ENCODE measurements around the gene CES3.

The CES3 gene

DNA sequence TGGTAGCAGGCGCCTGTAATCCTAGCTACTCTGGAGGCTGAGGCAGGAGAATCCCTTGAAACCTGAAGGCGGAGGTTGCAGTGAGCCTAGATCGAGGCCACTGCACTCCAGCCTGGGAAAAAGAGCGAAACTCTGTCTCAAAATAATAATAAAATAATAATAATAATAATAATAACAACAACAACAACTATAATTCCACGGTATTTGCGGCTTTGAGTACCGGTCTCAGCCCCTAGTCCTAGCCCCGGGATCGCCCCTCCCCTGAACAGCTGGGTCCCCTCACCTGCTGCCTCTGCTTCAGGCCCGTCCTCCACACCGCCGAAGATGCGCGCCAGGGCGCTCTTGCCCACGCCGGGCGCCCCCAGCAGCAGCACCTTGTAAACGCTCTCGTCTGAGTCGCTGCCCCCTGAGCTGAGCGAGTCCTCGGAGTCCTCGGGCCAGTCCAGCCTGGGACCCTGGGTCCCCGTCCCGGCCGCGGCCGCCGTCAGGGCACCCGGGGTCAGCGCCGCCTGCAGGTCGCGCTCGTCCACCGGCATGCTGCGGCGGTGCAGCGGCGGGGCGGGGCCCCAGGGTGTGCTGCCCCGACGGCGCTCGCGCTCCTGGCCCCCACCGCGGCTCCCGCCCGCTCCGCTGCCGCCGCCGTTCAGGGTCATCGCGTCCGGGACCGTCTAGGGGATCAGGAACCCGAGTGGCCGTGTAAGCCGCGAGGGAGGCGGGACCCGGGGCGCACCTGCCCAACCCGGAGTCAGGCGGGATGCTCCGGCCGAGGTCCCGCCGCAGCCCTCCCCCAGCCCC, 36.3 kb upstream of the CES3 start:
- Histone ChIP-seq H4K91ac (ENCODE audit: low read length) (no peak overlapping the region), H3K9me3 (ENCODE audit: control insufficient read depth, low read length) (no peaks in the 10 kb centered on the region), H4K8ac (ENCODE audit: low read length) (peak overlapping the region; percentile 22), H3K4ac (ENCODE audit: low read depth in 1 of 2, low read length in 2 of 2) (peak overlapping the region in 1 of 2 experiments; percentile 63), H2BK5ac (ENCODE audit: low read depth, low read length, poor library complexity, severe bottlenecking) (no peak overlapping the region), H3K14ac (ENCODE audit: low read length in 2 of 2) (no peak overlapping the region), H3K4me2 (ENCODE audit: low read length, poor library complexity, severe bottlenecking) (peak overlapping the region; percentile 77), H3K9ac (ENCODE audit: low read length) (peak overlapping the region; percentile 62), H2BK15ac (ENCODE audit: low read depth, poor library complexity, severe bottlenecking) (no peak overlapping the region), H2AFZ (ENCODE audit: low read depth, low read length) (peak overlapping the region; percentile 30), H3K36me3 (ENCODE audit: control insufficient read depth in 1 of 2, insufficient read depth in 2 of 2, low read depth in 1 of 2, low read length in 2 of 2) (peaks cover 0 to 18% of the 10 kb centered on the region in 2 experiments), H2BK120ac (ENCODE audit: low read depth, low read length) (no peak overlapping the region), H3K18ac (ENCODE audit: low read depth in 1 of 2, low read length in 2 of 2) (peak overlapping the region in 1 of 2 experiments; percentile 53), H3K4me3 (ENCODE audit: insufficient read depth in 1 of 2, low read depth in 1 of 2, low read length in 2 of 2) (peak overlapping the region; percentile 61 to 70), H3K27me3 (ENCODE audit: control insufficient read depth in 1 of 2, insufficient read depth in 1 of 2, low read length in 2 of 2) (peaks cover 8 to 34% of the 10 kb centered on the region in 2 experiments), H3K79me1 (replicated peaks; ENCODE audit: low read length, poor library complexity, severe bottlenecking) (no peaks in the 10 kb centered on the region), H3K27ac (ENCODE audit: low read length, poor library complexity, severe bottlenecking) (no peak overlapping the region), H2AK5ac (ENCODE audit: low read length, severe bottlenecking) (no peak overlapping the region), H2BK12ac (ENCODE audit: low read length in 2 of 2) (peak overlapping the region in 1 of 2 experiments; percentile 61), H3K4me1 (ENCODE audit: control insufficient read depth, insufficient read depth, low read depth, low read length) (peaks cover 54% of the 10 kb centered on the region), H3K23ac (ENCODE audit: low read length in 2 of 2) (no peak overlapping the region)
- DNase-seq = peak; percentile 41
- 9% methylated on average over 51 of the region's 72 CpGs for WGBS

DNA sequence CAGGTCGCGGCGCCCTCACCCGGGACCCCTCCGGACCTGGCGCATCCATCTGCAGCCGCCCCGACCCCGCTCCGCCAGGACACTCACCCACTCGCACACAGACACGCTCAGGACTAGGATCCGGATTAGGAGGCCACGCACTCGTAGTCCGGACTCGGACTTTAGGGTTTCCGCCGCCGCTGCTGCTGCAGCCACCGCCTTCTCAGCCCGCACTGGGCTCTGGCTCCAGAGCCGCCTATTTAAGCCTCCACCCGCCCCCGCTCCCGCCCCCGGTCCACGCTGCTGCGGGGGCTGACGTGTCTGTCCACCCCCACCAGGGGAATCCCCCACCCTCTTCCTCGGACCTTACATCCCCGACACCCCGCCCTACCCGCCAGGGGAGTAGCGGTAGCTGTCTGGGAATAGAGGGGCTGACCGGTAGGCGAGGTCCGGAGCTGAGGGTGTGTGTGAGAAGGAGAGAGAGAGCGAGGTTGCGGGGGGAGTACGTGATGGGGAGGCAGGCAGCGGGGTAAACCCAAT, 35.7 kb upstream of the CES3 start, which contains the start of gene RRAD:
Gene RRAD, minus strand, starts transcription at position 214 of the 519 bp plus-strand sequence. CDS start 356 bp downstream, outside the sequence.
- H2AFZ ChIP-seq (ENCODE audit: low read depth, low read length) = peak within 1 kb of the TSS; percentile 30
- peaks cover 52% of the 10 kb centered on the region for H3K4me1 ChIP-seq (ENCODE audit: control insufficient read depth, insufficient read depth, low read depth, low read length)
- H3K9ac ChIP-seq (ENCODE audit: low read length) = peak within 1 kb of the TSS; percentile 62
- H3K27me3 ChIP-seq (ENCODE audit: control insufficient read depth in 1 of 2, insufficient read depth in 1 of 2, low read length in 2 of 2) = peaks cover 8 to 28% of the 10 kb centered on the region in 2 experiments
- peak within 1 kb of the TSS; percentile 7 for H2BK120ac ChIP-seq (ENCODE audit: low read depth, low read length)
- H3K9me3 ChIP-seq (ENCODE audit: control insufficient read depth, low read length) = no peaks in the 10 kb centered on the region
- H3K79me1 ChIP-seq (replicated peaks; ENCODE audit: low read length, poor library complexity, severe bottlenecking) = no peaks in the 10 kb centered on the region
- peak within 1 kb of the TSS; percentile 66 for H4K8ac ChIP-seq (ENCODE audit: low read length)
- H2BK15ac ChIP-seq (ENCODE audit: low read depth, poor library complexity, severe bottlenecking) = peak within 1 kb of the TSS; percentile 74
- no peak within 1 kb of the TSS for H3K23ac ChIP-seq (ENCODE audit: low read length in 2 of 2)
- peaks cover 0 to 18% of the 10 kb centered on the region in 2 experiments for H3K36me3 ChIP-seq (ENCODE audit: control insufficient read depth in 1 of 2, insufficient read depth in 2 of 2, low read depth in 1 of 2, low read length in 2 of 2)
- peak within 1 kb of the TSS in 1 of 2 experiments; percentile 91 for H3K14ac ChIP-seq (ENCODE audit: low read length in 2 of 2)
- H2BK5ac ChIP-seq (ENCODE audit: low read depth, low read length, poor library complexity, severe bottlenecking) = peak within 1 kb of the TSS; percentile 32
- H3K4ac ChIP-seq (ENCODE audit: low read depth in 1 of 2, low read length in 2 of 2) = peak within 1 kb of the TSS; percentile 30 to 63
- H3K27ac ChIP-seq (ENCODE audit: low read length, poor library complexity, severe bottlenecking) = no peak within 1 kb of the TSS
- H3K4me3 ChIP-seq (ENCODE audit: insufficient read depth in 1 of 2, low read depth in 1 of 2, low read length in 2 of 2) = peak within 1 kb of the TSS; percentile 61 to 70
- H2BK12ac ChIP-seq (ENCODE audit: low read length in 2 of 2) = peak within 1 kb of the TSS; percentile 88 to 98
- 6% methylated on average over 32 of the region's 42 CpGs for WGBS
- peak; percentile 86 for DNase-seq
- H2AK5ac ChIP-seq (ENCODE audit: low read length, severe bottlenecking) = peak within 1 kb of the TSS; percentile 88
- H4K91ac ChIP-seq (ENCODE audit: low read length) = peak within 1 kb of the TSS; percentile 93
- peak within 1 kb of the TSS; percentile 77 for H3K4me2 ChIP-seq (ENCODE audit: low read length, poor library complexity, severe bottlenecking)
- peak within 1 kb of the TSS; percentile 47 to 86 for H3K18ac ChIP-seq (ENCODE audit: low read depth in 1 of 2, low read length in 2 of 2)

DNA sequence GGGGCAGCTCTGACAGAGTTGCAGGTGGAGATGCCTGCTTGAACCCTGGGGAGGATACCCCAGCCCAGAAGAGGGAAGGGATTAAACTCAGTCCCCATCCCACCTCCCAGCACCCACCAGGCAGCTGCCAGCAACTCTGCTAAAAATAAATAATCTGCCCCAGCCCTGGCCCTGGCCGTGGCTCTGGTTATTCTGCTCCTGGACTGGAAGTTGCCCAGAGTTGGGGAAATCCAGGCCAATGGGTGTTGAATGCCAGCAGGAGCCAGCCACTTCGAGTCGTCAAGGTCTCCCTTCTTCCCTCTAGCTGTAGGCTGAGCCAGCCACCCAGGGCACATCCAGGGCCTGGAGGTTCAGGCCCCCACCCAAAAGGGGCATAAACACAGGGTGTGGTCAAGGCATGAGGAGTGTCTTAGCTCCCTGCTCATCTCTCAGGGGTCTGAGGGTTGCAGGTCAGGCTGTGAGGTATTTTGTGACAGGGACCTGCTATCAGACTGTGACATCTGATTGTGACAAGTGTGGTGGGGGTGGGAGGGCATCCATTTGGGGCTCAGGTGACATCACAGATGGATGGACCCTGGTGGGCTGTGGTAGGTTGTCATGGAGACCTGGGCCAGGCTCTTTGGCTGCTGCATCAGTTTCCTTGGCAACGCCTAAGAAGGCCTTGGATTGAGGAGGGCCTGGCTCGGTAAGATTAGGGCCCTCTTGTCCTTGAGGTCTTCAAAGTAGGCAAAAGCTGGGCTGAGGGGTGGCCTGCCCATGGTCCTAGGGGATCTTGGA, 34.7 kb upstream of the CES3 start:
- H4K8ac ChIP-seq (ENCODE audit: low read length) = peak overlapping the region; percentile 23
- H3K4me3 ChIP-seq (ENCODE audit: insufficient read depth in 1 of 2, low read depth in 1 of 2, low read length in 2 of 2) = no peak overlapping the region
- H3K9me3 ChIP-seq (ENCODE audit: control insufficient read depth, low read length) = no peaks in the 10 kb centered on the region
- 85% methylated on average over 5 of the region's 5 CpGs for WGBS
- H2BK120ac ChIP-seq (ENCODE audit: low read depth, low read length) = peak overlapping the region; percentile 7
- H3K14ac ChIP-seq (ENCODE audit: low read length in 2 of 2) = peak overlapping the region in 1 of 2 experiments; percentile 91
- H3K27ac ChIP-seq (ENCODE audit: low read length, poor library complexity, severe bottlenecking) = peak overlapping the region; percentile 29
- H4K91ac ChIP-seq (ENCODE audit: low read length) = peak overlapping the region; percentile 93
- H3K18ac ChIP-seq (ENCODE audit: low read depth in 1 of 2, low read length in 2 of 2) = peak overlapping the region; percentile 47 to 86
- peak overlapping the region; percentile 30 to 54 for H3K4ac ChIP-seq (ENCODE audit: low read depth in 1 of 2, low read length in 2 of 2)
- peak overlapping the region; percentile 33 for H3K9ac ChIP-seq (ENCODE audit: low read length)
- H3K23ac ChIP-seq (ENCODE audit: low read length in 2 of 2) = no peak overlapping the region
- H3K36me3 ChIP-seq (ENCODE audit: control insufficient read depth in 1 of 2, insufficient read depth in 2 of 2, low read depth in 1 of 2, low read length in 2 of 2) = peaks cover under 1 to 22% of the 10 kb centered on the region in 2 experiments
- peak overlapping the region; percentile 74 for H2BK15ac ChIP-seq (ENCODE audit: low read depth, poor library complexity, severe bottlenecking)
- no peak overlapping the region for H2AFZ ChIP-seq (ENCODE audit: low read depth, low read length)
- H2BK12ac ChIP-seq (ENCODE audit: low read length in 2 of 2) = peak overlapping the region; percentile 88 to 98
- peak; percentile 44 for DNase-seq
- H2BK5ac ChIP-seq (ENCODE audit: low read depth, low read length, poor library complexity, severe bottlenecking) = no peak overlapping the region
- H3K4me1 ChIP-seq (ENCODE audit: control insufficient read depth, insufficient read depth, low read depth, low read length) = peaks cover 50% of the 10 kb centered on the region
- no peaks in the 10 kb centered on the region for H3K79me1 ChIP-seq (replicated peaks; ENCODE audit: low read length, poor library complexity, severe bottlenecking)
- H2AK5ac ChIP-seq (ENCODE audit: low read length, severe bottlenecking) = peak overlapping the region; percentile 88
- peaks cover 2 to 20% of the 10 kb centered on the region in 2 experiments for H3K27me3 ChIP-seq (ENCODE audit: control insufficient read depth in 1 of 2, insufficient read depth in 1 of 2, low read length in 2 of 2)
- H3K4me2 ChIP-seq (ENCODE audit: low read length, poor library complexity, severe bottlenecking) = no peak overlapping the region
